ENCODE results near the gene AUTS2.

Gene AUTS2

DNA sequence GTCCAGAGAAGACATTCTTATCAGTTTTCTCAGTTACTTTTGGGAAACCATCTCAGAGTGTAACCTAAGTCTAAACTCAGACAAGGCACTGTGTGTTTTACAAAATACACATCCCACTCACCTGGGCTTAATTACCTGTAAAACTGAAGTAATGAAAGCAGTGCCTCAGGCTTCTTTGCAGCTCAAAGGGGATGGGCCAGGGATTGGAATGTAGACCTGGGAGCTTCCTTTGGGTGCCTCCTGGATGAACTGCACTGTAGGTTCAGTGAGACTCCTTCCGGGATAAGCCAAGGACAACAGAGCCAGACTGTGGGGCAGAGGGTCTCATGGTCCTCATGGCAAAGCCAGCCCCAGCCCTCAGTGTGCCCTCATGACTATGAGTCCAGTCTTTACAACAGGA, 861.3 kb downstream of the AUTS2 start:
- no peak for DNase-seq

DNA sequence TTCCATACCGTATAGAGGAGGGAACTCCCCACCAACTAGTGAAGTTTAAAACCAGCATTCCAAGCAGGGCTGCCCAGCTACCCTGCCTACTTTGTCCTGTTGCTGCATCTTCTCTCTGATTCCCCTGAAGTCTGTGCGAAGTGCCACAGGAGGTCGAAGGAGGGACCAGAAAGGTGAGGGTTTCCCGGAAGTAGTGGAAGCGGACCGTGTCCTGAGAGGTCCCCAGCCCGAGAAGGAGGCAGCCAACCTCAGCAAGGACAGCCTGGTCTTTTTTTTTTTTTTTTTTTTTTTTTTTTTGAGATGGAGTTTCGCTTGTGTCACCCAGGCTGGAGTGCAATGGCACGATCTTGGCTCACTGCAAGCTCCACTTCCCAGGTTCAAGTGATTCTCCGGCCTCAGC, 861.8 kb downstream of the AUTS2 start:
- DNase-seq = no peak

DNA sequence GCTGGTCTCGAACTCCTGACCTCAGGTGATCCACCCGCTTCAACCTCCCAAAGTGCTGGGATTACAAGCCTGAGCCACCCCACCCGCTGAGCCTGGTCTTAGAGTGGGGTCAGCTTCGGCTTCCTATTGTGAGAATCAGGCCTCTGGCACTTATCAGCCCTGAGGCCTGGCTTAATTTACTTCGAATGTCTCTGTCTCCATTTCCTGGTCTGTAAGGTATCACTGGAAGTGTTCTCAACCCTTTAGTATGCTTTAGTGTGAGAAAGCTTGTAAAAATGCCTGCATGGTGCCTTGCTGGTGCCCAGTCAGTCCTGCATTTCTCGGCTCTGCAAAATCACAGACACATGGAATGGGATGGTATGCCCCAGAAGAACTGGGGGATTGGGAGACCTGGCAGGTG, 862.3 kb downstream of the AUTS2 start:
- no peak for DNase-seq

DNA sequence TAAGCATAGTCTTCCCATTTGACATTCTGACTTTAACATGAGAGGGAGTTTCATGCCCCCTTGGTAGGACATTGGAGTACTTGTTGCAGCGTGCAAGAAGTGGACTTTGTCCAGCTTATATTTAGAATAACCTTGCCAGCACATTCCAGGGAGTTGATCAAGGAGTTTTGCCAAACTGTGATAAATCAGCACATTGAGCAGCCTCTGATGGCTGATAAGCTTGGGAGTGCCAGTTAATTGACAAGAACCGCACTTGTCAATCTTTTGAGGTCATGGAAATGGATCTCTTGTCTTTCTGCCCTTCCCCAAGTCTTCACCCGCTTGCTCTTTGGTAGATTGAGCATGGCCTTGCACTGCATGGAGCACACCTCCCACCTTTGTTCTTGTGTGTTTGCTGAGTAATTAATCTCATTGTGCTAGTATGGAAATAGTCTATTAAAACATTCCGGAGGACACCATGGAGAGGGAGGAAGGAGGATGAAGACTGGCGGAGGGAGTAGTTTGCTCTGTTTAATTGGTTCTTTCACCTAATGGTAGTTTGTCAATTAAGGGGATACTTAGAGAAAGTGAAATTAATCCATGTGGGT, 865.2 kb downstream of the AUTS2 start:
- no peak for DNase-seq

DNA sequence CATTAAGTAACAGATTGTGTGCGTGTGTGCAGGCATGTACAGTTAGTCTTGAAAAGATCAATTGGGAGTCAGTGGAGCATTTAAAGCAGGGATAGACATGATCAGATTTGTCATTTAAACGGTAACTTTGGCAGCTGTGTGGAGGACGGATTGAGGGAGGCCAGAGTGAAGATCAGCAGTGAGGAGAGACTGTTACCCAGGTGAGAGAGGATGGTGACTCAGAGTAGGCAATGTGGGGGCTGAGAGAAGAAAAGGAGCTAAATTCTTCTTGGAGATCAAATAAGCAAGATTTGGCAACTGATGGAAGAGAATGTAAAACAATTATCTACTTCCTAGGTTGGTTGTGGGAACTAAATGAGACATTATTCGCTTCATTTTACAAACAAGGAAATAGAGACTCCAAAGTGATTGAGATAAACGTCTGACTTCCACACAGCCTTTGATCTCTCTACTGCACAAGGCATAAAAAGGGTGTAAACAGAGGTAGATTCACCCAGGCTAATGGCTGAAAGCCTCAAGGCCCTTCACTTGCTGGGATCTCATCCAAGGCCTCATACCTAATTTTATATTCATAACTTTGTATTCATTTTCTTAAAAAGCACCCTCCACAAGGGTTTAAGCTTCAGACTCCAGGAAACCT, 868.6 kb downstream of the AUTS2 start:
- DNase-seq = no peak

DNA sequence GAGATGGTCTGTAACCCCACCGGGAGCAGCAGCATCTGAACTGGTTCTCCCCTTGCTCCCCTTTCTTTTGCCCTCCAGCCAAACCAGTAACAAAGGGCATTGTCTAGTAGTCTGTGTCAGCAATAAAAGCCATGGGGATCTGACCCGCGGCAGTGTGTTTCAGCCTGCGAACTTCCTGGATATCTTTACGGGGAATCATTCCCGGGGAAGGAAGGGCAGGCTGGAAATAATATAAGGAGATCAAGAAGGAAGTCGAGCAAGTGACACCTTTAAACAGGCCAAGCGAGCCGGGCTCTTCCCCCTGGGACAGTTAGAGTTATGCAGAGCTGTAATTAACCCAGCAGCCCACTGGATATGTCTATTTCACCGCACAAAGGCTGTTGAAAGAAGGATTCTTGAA, 872.5 kb downstream of the AUTS2 start:
- no peak for DNase-seq

DNA sequence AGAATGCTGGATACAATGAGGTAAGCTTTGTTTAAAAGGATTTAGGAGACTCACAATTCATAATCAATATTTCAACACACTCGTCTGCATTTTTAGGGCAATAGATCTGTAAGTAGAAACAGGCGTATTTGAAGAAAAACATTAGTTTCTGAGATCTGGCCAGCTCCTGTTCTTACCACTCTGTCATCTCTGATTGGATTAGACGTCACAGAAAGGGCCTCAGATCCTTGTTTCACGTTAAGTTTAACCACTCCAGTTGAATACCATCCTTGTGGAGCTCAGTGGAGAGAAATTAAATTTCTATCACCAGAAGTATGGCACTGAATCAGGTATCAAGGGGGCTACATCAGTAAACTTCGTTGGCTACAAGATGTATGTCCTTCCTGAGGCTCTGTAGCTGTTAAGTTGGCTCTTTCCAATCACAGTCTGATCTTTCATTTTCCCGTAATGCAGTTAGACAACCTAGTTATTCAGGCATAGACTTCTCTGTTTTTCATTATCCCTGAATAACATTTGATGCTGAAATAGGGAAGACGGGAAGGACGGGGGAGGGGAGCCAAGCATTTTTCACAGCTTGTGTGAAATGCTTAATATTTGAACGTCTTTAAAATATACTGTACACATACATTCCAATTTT, 874.4 kb downstream of the AUTS2 start:
- no peak for DNase-seq

DNA sequence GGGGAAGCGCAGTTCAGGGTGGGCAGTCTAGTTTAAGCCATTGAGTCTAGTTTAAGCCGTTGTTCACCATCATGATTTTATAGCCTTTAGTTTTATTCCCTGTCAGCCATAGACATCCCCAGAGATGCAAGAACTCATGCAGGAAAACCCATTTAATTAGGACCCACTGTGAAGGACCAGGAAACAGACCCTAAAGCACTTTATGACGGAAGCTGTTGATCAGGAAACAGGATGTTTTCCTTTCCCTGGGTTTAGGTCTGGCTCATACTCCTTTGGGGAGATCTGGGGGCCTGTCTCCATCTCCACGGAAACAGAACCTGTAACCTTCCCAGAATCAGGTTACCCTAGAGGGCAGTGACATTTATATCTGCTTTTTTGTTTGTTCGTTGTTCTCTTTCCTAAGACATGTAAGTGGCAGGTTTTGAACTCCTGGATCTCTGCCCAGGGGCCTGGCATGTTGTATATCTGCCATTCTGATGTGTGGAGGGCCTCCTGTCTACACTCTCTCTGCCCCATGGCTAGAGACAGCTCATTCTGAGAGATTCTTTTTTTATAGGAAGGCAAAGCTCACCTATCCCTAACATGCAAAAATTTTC, 876.5 kb downstream of the AUTS2 start:
- DNase-seq = no peak

DNA sequence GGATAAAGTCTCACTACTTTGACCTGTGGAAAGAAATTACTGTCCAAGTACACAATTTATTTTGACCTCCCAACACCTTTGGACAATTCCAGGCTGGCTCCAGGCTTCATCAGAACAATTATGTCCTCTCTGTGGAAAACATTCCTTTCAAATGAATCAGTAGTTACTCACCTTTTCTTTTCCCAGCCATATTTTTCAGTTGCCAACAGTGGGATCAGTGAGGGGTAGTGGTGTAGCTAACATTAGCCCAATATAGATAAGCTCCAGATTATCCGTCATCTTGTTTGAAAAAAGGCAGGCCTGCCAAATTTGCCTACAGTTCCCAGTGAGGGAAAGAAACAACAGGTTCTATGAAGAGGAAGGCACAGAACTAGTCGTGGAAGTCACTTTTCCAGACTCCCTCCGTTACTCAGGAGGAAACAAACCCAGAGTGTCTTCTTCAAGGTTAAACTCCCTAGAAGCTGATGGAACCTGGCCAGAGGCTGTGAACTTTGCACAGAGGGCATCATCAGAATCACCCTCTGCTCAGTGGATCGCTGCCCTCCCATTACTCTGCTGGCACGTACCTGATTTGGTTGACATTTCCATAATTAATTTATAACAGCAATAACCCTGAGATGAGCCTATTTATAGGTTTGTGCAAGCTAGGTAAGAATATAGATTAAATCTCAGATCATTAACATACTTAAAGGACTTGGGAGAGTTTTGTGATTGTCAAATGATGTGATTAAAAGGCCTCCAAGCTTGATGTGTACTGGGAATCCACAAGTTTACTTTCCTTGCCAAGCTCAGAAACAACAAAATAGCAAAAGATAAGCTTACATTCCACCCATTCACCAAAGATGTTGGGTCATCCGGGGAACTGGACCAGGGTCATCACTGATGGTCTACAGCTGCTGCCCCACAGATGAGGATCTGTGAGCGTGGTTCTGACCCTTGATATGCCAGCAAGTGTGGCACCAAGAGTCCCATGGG, 879.0 kb downstream of the AUTS2 start:
- DNase-seq = no peak

DNA sequence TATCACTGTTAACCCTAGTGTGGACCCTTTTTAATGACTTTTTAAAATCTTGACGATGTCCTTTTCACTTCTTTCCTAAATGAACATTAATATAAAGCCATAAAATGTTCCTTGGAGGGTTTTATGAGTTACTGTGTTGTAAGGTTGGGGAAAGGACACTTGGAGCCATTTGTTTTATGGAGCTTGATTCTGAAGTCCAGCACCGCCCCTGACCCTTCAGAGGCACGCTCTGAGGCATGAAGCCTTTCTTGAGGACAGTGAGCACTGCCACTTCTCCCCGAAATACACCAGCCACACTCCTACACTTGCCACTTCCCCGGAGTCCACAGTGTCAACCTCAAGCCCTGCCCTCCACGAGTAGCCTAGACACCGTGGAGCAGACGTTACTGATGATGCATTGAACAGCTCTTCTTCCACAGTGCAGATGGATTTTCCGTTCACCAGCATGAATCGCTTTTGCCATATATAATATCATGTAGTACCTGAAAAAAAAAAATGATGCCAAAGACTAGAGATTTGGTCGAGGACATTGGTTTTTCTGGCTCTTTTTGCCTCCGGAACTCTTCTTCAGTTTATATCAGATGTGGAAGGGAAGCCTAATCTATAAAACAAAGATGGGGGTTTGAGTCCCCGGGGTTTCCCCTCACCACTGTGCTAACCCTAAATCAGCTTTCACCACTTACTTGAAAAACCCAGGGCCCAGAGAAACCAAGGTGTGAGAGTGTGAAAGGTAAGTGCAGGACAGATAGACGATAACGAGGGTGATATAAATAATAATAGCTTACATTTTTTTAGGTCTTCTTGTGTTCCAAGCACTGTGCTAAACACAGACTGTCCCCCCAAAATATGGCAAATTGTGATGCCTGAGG, 881.1 kb downstream of the AUTS2 start:
- DNase-seq = no peak

DNA sequence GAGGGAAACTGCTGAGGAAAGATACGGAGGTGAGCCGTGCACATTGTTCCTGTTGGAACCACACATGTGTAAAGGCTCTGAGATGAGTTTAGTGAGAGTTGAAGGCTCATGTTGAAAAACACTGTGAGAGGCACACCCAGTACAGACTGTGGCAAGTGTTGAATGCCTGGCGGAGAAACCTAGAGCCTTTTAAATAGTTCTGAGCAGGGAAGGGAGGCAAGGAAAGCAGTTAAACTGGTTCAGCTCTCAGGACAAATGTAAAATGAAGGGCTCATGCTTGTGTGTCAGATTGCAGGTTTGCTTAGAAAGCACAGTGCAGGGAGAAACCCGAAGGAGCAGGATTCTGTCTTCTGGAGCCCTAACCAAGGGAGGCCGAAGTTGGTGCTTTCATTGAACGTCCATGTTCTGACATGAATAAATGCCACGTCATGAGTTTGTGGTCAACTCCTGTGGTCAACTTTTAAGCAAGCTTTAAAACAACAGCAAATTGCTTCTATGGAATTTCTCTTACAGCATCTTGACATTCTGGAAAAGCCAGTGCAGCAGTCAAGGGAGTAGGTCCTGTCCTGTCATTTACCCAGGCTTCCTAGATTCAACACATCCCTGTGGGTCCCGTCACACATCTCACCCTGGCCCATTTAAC, 882.8 kb downstream of the AUTS2 start:
- DNase-seq = no peak

DNA sequence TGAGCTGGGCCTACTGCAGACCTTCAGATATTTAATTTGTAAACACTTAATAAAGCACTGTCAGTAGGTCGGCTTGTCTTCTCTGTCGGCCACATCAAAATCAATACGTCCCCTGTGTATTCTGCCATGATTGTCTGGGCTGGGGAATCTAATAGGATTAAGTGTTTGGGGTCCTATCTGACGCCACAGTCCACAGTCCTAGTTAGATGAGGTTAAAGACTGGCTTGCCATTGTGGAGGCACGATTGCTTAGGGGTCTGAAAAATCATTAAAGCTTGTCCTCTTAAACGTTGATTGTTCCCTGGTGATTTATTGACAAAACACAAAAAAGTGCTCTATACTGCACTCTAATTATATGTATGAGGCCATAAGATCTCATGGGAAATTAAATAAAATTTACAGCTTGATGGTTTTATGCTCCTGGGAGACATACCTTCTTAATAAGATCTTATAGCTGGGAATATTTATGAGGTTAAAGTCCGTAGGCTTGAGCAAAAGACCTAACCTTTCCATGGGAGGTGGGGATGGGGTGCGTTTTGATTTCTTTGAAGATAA, 883.4 kb downstream of the AUTS2 start:
- DNase-seq = no peak

DNA sequence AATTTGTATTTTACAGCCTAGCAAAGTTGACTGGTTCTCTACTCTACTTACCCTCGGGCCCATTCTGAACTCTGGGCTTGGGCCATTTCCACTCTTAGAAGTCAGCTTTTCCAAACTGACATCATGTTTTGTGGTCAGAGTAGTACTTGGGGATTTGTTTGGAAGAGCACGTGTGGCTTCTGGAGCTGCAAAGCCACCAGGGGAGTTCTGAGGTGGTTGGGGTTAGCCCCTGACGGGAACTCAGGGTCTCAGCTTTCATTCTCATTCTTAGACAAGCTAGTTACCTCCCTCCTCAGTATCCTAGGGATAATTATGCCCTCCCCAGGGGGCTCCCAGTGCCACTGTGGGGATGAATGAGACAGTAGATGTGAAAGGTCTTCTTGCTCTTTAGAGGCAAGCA, 886.0 kb downstream of the AUTS2 start:
- DNase-seq = no peak

DNA sequence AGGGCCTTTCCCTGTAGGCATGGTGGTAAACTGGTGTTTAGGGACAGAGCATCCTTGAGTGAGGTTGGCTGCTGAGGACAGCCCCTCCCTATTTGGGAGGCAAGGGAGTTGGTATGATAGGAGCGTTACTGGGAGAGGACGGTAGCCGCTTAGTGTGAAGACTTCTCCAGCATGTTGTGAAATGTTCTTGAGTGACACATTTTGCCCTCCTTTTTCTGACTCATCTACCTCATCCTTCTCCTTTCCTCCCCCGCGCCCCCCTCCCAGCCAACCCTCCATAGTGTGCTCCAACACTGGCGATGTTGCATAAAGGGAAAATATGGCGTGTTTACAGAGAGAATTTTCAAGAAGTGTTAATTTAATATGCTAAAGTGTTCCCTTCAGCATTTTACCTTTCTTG, 888.7 kb downstream of the AUTS2 start:
- DNase-seq = no peak

DNA sequence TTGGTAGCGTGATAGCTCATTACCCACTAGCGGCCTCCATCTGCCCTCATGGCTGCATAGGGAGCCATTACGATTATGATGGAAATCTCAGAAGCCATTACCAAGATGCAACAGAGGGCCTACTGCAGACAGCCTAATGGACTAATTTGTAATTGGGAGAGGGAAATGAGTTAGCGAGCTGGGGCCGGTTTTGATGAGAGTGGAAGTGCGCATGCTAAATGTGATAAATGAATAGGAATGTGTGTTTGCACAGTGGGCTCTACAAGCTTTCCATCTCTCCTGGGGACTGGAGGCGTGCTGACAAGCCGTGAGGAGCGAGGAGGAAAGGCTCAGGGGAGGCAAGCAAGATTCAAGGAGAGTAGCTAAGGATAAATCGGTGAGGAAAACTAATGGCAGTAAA, 889.2 kb downstream of the AUTS2 start:
- no peak for DNase-seq

DNA sequence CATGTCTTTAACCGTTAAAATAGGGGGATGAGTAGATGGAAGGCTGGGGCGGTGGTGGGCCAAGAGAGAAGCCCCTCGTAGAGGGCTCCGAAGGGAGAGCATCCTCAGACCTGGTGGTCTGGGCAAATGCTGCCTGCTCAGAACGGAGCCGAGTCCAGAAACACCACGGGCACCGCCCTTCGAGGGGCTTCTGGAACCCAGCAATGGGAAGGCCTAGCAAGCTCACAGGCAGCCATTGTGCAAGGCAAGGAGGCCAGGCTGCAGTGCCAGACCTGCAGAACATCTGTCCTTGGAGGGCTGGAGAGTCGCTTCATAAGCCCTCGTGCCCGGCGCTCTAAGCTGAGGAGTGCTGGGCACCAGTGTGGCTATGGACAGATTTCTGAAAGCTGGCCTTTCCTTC, 889.6 kb downstream of the AUTS2 start:
- no peak for DNase-seq

DNA sequence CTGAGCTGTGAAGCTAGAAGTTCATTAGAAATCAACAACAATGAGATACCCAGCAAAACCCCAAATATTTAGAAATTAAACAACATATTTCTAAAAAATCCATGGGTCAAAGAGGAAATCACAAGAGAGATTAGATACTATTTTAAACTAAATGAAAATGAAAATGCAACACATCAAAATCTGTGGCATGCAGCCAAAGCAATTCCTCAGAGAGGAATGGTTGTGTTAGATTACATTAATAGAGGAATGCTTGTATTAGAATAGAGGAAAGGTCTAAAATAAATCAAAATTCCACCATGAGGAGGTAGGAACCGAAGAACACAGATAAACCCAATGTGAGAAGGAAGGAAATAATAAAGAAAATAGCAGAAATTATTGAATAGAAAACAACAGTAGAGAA, 891.5 kb downstream of the AUTS2 start:
- DNase-seq = no peak

DNA sequence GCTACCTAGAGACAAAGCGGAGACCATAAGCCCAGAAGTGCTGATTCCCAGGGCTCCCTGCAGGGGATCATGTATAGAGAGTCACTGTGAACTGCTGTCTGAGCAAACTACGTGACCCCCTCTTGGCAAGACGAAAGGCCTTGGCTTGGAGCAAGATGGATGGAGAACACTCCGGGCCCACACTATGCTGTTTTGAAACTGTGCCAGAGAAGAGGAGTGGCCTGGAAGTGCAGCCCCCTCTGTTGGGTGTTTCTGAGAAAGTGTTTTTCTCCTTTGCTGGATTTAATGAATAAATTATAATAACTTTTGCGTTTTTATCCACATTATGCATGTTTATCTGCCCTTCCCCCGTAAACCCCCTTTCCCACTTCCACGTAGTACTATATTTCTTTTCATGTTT, 894.4 kb downstream of the AUTS2 start:
- no peak for DNase-seq

DNA sequence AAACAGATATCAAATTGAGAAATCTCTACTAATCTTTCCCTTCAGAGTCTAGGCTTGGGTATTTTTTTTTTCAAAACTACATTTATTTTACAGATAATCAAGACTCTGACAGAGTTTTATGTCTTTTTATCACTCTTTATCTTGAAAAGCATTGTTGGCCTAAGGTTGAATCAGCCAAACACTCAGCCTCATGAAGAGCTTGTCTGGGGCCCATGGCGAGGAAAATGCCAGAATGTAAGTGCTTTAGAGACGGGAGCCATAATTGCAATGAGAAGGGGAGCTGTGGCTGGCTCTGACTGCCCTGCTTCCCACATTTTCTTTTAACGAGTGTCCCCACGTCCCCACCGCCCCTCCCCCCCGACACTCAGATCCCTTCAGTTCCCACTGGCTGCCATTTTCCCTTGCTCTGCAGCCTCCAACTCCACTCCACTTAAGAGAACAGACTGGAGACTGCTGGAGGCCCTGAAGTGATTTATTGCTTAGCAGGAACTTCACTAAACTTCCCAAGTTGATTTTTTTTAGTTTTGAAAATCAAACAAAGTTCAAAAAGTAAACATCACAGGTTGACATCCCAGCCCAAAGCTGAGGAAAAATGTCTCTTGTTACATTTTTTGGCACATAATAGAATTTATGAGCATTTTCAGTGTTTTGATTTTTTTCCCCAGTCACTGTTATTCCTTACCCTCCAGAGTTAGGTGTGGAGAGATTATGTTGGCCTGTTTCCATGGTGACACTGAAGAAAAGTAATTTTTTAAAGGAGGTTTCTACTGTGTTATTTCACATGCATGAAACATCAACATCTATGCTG, 896.2 kb downstream of the AUTS2 start:
- no peak for DNase-seq

DNA sequence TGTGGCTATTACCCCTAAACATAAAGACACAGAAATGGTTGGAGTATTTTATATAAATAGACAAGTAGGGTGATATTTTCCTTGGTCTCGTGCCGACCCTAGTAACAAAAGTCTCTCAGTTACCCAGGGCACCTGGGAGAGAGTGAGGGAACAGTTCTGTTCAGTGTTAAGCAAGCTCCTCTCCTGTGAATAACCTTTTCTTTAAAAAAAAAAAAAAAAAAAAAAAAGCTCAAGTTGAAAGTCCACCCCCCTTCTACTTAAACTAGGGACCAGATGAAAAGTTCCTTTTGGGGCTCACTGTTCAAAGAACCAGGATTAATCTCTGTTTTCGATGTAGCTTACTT, 896.7 kb downstream of the AUTS2 start:
- no peak for DNase-seq

DNA sequence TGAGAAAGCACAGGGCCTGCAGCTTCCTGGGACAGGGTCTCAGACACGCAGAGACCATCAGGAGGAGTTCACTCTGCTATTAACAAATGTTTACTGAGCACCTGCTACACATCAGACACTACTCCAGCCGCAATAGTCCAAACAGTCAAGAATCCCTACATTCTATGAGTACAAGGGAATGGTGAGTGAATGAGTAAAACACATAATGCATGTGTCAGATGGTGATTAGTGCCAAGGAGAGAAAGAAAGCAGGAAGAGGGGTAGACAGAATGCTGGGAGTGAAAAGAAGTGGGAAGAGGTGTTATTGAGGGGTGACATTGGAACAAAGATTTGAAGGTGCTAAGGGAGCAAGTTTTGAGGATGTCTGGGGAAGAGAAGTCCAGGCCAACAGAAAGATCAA, 899.5 kb downstream of the AUTS2 start:
- DNase-seq = no peak

All from left hindlimb (tissue), 1 donor.